ENCODE results near the gene PARD3.
"Not testable (repeated sequence)": the region's sequence is repeated elsewhere in the genome, so short reads cannot be mapped to it uniquely, and the experiment has no call there.

Gene PARD3

DNA sequence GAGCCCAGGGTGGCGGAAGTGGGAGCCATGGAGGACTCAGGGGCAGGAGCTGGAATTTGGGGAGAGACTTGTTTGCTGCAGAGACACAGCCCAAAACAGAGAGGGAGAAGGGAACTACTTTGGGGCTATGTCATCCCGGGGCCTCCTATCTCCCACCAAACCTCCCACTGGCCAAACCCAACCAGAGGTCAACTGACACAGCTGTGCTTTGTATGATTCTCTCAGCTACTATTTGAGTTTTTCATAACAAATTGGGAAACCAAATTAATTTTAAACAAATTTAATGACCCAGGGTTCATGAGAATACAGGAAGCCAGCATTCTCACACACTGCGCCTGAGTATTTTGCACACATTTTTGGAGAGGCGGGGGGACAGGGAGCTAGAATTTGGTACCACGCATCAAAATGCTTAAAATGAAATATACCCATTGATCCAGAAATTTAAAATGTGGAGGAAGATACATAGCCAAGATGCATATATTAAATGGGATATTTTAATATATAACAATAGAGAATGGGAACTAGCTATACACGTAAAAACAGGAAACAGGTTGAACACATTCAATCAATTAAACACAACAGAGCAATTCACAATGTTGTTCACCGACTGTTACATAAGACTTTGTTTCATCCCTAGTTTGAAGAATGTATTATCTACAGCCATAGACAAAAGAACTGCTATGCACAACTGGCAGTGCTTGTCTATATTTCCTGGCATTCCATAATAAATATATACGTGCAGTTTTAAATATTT is 105.3 kb downstream of the PARD3 start:
- no peak for DNase-seq

DNA sequence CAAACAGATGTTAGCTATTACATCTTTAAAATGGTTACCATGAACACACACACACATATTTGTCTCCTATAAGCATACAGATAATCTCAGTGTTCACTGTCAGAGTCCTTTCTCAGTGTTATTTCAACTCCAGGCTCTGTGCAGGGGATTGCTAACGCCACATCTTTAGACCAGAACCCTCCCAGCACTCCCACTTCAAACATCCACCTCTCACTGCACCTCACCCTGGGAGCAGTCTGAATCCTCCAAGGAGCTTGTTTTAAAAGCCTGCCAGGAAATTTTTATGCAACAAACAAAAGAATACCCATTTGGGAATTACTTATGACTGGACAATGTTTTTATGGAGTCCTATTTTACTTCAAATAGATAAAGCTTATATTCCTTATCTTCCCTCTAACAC is 107.4 kb downstream of the PARD3 start:
- no peak for DNase-seq

DNA sequence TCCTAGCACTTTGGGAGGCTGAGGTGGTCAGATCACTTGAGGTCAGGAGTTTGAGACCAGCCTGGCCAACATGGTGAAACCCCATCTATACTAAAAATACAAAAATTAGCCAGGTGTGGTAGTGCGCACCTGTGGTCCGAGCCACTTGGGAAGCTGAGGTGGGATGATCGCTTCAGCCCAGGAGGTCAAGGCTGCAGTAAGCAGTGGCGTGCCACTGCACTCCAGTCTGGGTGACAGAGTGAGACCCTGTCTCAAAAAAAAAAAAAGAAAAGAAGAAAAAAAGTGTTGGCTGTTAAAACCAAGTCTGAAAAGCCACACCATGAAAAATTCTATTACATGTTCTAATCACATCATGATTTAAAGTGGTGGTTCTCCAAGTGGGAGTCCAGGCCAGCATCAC is 108.1 kb downstream of the PARD3 start:
- not testable (repeated sequence) for DNase-seq

DNA sequence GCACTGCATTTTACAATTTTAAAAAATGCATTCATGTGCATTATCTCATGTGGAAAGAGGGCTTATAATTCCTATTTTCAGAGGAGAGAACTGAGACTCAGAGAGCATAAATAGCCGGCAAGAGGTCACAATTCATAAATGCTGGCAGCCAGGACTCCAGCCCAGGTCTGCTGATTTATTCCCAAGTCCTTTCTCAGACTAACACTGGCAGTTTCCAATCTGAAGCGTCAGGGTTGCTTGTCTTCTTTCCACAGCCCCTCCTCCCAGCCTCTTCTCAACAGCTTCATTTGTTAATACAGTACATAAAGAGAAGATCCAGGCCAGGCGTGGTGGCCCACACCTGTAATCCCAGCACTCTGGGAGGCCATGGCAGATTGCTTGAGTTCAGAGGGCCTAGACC is 108.9 kb downstream of the PARD3 start:
- no peak for DNase-seq

DNA sequence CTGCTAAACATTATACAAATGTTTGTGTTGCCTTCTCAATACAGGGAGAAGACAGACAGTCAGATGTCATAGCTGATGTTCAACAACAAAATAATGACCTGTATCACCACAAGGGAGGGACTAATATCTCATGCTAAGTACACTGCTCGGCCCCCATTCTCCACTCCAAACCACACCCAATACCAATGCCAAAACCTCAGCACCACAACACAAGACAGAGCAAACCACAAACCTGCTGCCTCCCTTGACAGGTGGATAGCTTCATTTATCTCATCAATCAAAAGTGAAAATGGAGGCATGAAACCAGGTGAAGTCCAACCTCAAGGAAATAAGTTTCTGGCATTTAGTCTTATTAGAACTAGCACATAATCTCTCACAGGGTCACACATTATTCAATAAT is 109.5 kb downstream of the PARD3 start:
- DNase-seq = no peak

DNA sequence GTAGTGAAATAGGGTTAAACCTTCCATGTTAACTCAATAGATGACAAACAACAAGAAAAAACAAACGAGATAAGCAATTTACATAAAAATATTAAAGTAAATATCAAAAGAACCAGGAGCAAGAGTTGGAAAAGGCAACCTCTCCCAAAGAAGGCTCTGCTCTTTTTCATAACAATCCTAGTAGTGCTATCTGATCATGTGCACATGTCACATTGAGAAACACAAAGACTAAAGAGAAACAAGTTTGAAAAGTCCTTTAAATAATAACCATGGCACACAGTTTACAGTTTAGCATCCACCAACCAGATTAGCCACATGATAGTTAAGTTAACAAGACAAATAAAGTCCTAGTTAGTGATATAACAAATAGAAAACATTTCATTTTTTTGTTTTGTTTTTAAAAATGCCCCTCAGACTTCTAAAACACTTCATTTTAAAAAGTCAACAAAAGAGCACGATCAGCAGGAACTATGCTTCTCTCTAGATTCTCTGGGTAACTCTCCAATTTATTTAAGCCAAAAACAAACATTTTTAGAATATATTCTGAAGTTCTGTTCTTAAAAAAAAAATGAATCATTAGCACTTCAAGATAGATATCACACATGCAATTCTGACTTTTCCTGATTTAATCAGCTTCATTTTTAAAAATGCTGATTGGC is 110.4 kb downstream of the PARD3 start:
- DNase-seq = no peak

DNA sequence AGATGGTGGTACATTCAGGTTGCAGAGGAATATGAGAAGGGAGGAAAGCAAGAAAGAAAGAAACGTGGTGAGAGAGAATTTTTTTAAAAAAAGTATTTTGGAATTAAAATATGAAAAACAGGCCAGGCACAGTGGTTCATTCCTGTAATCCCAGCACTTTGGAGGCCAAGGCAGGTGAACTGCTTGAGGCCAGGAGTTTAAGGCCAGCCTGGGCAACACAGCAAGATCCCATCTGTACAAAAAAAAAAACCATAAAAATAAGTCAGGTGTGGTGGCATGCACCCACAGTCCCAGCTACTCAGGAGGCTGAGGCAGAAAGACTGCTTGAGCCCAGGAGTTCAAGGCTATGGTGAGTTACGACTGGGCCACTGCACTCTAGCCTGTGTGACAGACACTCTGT is 112.1 kb downstream of the PARD3 start:
- no peak for DNase-seq

DNA sequence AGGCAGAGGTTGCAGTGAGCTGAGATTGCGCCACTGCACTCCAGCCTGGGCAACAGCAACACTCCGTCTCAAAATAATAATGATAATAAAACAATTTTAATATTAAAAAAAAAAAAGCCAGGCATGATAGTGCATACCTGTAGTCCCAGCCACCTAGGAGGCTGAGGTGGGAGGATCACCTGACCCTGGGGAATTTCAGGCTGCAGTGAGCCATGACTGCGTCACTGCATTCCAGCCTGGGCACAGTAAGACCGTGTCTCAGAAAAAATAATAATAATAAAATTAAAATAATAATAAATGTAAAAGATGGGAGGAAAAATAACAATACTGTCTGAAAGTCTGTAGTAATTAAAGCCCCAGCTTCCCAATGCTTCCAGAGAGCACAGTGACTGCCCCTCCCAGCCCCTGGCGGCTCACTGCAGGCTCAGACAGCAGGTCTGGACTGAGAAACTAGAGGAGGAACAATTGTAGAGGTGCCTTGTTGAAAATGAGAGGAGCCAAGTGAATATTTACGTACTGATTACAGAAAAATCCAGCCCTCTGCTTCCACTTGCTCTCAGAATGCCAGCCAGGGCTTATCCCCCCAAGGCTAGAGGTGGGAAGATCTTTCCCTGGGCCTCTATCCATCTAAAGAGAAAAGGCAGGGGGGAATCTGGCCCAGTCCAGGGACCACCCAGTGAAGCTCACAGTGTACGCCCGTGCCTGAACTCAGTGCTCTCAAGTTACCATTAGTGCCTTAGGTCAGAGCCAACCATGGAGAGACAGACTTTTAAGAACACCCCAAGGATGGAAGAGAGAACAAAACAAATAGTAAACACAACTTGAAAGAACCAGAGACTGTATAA is 112.8 kb downstream of the PARD3 start:
- DNase-seq = no peak

DNA sequence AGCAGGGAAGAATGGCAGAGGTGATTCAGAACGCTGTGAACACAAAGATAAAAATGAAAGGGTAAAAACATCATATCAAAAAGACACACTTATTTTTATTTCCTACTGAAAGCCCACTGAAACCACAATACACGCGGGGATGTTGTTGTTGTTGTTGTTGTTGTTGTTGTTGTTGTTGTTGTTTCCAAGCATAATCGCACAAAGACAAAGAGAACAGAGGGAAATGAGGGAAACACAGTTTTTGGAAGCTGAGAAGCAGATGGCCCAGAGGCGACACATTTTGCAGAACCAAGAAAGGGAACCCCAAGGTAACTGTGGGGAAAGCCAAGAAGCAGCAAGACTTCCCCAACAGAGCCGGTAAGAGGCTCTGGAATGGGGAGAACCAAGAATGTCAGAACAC is 113.9 kb downstream of the PARD3 start:
- DNase-seq = no peak

DNA sequence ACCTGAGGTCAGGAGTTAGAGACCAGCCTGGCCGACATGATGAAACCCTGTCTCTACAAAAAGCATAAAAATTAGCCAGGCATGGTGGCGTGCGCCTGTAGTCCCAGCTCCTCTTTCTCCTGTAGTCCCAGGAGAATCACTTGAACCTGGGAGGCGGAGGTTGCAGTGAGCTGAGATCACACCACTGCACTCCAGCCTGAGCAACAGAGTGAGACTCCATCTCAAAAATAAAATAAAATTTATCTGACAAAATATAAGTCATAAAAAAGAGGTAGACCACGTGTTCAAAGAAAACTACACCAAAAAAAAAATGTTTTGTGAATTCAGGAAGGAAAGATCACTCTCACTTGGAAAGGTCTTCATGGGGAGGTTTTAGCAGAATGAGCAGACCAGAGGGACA is 114.3 kb downstream of the PARD3 start:
- not testable (repeated sequence) for DNase-seq

DNA sequence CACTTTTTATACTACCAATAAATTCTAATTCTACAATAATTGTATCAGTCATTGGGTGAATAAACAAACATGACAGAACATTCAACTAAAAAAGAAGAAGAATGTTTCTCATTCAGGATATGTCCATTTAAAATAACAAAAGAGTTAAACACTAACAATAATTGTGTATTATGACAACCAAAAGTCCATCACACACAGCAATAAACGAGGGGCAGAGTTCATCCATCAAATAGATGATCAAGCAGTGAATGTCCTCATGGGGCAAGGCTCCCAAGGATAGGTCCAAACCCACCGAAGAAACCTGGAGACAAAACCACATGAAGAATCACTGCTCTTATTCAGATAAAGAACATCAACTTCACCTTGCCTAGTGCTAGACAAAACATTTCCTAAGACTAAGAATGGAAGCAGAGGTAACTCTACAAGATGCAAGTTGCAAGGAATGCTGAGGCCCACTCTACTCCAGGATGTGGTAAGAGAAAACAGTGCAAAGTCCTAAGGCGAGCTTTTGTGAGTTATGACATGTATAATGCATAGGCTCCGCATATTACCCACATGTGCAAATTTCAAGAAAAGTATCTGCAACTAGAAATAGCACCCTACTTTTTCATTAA is 115.1 kb downstream of the PARD3 start:
- DNase-seq = no peak

DNA sequence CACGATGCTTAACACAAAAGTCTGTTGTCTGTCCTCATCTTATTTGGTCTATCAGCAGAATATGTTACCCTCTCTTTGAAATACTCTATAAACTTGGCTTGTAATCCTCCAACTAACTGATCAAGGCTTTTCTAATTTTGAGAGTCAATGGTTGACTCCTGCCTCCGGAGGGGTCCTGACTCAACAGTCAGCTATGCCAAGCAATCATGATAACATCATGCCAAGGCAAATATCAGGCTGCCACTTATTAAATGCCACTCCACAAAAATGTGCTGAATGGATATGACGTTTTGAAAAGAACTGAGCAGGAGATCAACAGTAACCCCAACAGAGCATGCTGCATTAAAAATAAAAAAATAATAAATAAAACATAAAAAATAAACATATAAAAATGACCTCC is 116.1 kb downstream of the PARD3 start:
- no peak for DNase-seq

DNA sequence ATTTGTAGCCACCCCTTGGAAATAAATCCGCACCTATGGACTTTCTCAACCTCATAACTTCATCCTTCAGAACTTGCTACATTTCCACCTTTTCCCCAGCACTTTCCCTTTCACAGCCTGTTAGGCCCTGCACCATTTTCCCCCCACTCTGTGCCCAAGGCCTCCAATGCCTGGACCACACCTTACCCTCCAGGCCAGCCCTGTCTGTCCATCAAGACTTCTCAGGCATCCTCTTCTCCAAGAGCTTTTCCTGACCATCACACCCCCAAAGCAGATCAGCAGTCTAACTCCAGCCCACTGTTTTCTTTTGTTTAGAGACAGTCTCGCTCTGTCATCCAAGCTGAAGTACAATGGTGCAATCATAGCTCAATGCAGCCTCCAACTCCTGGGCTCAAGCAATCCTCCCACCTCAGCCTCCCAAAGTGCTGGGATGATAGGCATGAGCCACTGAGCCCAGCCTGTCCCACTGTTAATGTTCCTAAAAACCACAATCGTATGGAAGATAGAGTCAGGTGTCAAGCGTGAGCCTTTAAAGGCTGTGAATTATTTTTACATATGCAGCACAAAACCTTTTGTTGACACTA is 116.8 kb downstream of the PARD3 start:
- no peak for DNase-seq

DNA sequence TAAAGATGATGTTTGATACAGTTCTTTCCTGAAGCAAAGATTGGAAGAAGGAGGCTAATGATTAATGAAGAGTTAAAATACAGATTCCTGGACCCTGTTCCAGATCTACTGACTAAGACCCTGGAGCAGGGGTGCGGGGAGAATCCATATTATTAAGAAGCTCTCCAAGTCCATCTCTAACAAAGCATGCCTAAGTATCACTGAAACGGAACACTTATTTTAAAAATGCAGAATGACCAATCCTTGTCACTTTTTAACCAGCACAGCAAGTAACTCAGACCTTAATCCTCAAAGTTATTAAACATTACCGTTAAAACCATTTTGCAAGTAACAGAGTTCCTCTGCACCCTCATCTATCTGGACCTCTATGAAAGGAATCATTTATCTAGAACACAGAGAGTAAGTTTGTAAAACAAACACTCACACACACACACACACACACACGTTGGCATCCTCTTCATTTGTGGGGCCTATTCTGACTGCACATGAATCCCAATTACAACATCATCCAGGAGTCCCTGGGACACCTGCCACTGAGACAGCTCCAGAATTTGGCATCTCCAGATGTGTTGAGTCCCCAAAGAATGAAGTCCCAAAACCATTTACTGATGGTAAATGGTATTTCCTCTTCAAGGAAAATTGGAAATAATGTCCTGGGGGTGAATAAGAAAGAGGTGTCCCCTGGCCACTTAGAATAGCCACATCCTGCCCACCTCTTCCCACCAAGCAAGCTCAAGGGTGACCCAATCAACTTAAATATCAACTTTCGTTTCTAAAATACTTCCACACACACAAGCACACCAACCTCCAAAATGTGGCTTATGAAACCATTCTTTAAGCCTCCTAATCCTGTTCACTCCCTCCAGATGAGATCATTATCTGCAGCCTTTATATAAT is 117.5 kb downstream of the PARD3 start:
- no peak for DNase-seq

DNA sequence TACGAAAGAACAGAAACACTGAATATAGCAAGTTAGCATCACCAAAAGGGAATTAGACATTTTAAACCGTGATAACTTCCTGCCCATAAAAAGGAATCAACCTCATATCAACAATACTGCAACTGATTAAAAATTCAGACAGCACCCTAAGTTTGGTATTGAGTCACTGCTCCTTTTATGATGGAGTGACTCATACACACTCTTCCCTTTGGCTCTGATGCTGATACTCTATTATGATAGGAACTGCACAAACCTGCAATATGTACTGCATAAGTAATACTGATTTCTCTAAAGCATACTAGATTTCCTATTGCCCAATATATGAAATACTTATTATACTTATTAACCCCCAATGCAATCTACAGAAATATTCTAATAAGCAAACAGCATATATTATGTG is 118.7 kb downstream of the PARD3 start:
- DNase-seq = no peak

DNA sequence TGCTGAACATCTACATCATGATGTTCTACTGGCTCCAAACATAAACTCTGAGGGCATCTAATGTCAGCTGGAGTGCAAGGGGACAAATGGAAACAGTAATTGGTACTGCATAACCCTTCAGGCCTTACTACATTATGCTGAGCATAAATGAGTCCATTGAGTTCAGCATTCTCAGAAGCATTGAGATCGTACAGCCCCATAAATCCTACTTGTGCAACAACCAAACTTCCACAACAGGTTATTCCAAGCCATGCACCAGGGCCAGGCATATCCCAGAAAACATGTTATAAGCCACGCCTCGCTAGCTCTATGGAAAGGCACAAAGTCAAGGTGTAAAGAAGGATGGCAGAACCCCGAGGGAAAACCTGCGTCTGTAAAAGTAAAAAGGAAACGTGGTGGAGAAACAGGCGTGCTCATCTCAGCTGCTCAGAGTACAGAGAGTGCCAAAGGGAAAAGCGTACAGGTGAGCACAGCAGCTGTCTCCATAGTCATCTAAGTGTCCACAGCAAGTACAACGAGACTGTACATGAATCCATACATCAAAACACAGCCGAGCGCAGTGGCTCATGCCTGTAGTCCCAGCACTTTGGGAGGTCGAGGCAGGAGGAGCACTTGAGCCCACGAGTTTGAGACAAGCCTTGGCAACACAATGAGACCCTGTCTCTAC is 124.6 kb downstream of the PARD3 start:
- no peak for DNase-seq

DNA sequence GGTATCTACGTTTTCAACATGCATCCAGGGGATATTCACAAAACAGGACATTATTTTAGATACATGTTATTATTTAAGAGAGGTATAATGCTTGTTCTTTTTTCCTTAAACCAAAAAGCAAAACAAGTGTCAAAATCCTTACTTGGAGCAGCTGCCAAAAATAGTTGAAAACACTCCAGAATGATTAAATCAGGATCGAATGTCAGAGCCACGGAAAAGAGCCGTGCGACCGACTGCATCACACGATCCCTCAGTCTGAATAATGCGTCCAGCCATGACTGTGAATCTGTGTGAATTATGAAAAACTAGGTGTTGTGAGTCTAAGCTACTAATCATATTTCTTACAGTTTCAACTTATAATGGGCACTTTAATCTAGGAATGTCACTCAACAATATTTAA is 126.0 kb downstream of the PARD3 start:
- DNase-seq = no peak

DNA sequence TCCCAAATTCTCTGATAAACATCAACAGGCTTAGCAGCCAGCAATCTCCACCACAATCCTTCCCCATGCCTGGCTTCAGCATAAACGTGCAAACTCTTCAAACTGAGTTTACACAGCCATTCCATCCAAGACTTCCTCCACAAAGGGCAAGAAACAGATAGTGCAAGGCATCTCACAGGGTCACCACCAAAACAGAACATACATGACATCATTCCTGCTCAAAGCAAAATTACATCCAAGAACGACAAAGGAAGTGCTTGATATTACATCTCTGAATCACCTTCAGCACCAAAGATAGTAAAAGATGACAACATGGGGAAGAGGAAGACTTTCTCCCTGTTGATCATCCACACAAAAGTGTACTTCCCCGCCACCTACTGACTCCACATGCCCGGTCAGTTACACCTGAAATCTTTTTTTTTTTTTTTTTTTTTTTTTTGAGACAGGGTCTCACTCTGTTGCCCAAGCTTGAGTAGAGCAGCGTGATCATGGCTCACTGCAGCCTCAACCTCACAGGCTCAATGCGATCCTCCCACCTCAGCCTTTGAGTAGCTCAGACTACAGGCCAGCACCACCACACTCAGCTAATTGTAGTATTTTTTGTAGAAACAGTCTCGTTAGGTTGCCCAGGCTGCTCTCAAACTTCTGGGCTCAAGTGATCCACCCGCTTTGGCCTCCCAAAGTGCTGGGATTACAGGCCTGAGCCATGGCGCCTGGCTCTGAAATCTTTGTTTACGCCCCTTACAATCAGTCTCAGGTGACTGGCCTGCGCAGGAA is 127.5 kb downstream of the PARD3 start:
- DNase-seq = no peak

DNA sequence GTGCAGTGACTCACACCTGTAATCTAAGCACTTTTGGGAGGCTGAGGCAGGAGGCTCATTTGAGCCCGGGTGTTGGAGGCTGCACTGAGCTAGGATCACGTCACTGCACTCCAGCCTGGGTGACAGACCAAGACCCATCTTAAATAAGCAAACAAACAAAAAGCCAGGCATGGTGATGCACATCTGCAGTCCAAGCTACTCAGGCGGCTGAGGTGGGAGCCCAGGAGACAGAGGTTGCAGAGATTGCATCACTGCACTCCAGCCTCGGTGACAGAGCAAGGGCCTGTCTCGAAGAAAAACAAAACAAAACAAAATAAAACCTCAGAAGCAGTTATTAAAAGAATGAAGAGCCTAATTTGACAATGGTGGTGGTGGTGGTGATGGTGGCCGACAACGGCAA is 132.5 kb downstream of the PARD3 start:
- no peak for DNase-seq

DNA sequence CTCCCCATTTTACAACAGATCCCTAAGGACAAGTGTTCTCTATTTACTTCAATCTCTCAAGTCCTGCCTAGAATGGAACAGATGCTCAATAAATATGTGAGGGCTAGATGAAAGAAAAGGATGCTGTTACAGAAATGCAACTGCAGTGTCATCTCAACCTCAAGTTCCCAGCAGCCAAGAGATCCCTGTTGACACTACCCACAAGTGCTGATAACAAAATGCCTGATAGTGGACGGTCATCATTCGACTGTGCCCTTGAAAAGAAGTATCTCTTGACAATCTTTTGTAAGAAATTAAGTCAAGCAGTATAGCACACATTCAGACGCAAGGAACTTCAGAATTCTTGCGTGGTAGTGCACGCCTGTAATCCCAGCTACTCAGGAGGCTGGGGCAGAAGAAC is 133.2 kb downstream of the PARD3 start:
- DNase-seq = no peak

DNA sequence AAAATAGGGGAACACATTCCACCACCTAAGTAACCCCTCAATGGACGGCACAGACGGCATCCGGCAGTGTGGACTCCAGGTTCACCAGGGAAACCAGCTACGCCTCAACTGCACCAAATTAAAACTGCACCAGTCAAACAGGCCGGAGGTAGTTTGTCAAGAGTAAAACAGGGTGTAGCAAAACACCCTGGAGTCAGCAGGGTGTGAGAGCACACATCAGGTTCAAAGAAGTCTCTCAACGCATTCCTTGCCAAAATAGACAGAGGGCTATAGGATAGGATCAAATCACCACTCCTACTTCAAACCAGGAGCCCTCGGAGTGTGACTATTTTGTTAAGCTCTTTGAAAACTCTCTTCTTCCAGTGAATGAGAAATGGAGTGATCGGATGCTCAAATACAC is 135.9 kb downstream of the PARD3 start:
- DNase-seq = no peak
